Measurements from ENCODE around the gene AGAP3.

DNA sequence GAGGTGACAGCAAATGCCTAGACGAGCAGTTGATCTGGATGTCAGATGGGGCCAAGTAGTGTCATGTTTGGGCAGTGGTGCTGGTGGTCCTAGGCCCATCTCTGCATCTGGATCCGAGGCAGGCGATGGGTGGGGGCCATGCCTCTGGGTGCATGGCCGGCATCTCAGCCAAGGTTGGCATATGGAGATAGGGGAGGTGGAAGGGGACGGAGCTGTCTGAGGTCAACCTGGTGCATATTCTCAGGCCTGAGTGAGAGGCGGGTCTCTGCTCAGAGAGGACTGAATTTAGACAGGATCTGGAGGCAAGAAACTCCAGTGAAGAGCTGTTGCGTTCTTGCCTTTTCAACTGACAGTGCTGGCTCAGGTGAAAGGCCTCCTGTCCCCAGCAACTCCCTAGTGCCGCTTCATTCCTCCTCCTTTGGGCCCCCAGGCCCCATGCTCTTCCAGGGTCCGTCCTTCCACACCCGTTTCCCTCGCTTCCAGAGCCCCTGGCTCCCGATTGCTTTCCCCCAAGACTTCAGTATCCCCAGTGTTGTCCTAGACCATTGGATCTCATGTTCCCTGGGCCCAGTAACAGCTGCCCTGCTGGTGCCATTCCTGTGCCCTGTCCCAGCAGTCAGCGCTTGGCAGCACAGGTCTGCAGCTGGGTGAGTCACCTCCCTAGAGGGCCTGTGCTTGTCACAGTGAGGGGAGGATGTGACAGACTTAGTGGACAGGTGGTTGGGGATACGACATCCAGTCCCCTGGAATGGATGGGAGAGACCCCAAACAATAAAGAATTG is 48.7 kb downstream of the AGAP3 start:
- no peak for TF ChIP-seq CTCF (IDR thresholded peaks at IDR 0.05)
- TF ChIP-seq POLR2A (IDR thresholded peaks at IDR 0.05): no peak

All from testis (tissue), 2 donors.